ENCODE results near the gene CMBL.
"Not testable (repeated sequence)": the region's sequence is repeated elsewhere in the genome, so short reads cannot be mapped to it uniquely, and the experiment has no call there.

CMBL gene

DNA sequence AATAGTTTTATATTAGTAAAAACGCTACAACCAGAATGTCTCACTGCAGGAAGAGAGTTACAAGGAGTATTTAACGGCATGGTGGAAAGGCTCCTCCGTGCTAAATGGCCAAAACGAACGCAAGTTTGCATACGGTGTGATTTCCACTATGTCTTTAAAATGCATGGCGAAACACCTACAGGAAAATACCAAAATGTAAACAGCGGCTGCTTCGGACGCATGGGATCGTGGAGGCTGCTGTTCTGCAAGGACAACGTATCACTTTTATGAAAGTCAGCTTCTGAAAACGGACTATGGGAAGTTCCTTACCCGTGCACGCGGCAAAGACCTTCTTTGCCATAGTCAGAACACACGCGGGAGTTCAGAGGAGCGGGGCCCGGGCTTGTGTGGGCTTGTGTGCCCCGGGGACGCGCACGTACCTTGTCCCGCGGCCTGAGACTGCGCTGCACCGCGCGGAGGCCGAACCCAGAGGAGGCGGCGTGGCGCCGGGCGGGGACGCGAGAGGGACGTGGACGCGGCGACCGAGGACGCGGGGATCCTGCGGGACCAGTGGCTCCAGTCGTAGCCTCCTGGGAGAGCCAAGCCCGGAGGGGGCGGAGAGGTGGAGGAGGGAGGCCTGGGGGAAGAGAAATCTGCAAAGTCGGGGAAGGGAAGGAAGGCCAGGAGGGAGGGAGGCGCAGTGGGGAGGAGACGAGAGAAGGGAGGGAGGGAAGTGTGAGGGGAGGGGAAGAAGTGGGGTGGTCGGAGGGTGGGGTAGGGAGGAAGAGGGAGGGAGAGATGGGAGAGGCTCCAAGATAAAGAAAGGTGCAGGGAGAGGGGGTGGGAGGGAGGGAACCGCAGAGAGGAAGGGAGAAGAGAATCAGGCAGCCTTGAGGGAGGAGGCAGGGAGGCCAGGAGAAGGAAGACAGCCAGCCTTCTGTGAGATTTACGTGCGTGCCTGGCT lies at the start of gene CMBL:
Gene CMBL (minus strand): TSS at position 697 of the 943 bp plus-strand sequence. CDS start 17,140 bp downstream, outside the sequence.
- no peak for DNase-seq (ENCODE audit: low read depth, low spot score)

DNA sequence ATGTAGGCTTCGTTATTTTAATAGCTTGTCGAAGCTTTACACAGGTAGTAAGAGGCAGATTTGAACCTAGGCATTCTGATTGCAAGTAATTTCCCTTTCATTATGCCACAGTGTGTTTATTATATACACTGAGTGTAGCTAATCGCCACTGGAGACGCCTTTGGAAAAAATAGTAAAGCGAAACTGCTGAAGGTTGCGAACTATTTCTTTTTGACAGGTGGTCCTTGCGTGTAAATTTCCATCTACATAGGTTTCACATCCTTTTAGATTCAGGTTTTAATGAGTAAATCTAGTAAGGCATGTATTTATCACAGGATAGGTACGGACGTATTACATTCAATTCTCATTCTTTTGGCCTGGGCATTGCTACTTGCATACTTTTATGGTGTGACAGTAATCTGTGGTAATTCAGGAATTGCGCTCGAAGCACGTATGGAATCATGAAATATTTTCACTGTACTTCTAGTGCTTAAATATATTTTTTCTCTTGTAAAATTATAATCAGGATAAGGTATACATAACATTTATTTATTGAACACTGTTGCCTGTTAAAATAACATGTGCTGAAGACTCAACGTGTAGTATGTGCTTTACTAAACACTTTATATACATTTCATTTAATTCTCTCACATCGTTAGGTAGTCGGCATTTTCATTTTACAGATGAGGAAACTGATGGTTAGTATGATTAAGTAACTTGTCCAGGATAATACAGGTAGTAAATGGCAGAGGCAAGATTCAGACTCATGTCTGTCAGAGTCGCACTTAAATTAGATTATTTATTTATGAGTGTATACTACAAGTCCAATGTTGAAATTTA lies 47.6 kb upstream of the CMBL start:
- DNase-seq (ENCODE audit: low read depth, low spot score) = no peak

DNA sequence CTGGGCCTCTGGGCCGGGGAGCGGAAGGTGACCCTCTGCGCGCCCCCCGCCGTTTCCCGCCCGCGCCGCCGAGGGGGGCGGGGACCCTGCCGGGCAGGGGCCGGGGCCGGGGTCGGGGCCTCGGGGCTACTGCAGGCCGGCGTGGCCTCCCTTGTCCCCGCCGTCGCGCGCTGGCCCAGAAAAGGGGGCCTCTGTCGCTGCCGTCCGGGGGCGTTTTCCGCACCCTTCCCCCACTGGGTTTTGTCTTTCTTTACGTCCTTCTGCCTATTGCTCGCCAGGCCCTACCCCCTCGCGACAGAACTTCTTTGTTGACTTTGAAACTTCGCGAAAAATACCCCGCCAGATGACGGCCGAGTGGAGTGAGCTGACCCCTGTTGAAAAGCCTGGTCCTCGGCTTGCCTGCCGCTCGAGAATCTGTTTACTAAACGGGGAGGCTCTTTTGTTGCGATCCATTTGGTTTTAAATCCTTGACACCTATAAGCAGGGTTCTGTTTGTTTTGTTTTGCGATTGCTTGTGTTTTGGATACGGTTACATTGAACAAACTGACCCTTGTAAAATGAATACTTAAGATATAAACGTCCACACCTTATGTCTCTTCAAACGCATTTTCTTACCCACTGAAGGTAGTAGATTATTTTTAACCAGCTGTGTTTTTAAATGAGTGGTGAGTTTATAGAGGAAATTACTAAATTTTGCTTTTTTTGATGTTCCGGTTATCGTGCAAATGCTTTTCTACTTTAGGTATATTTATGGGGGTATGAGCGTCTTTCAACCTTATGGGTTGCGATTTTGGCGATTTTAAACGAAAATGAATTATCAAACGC lies 46.6 kb upstream of the CMBL start:
- DNase-seq (ENCODE audit: low read depth, low spot score) = no peak

DNA sequence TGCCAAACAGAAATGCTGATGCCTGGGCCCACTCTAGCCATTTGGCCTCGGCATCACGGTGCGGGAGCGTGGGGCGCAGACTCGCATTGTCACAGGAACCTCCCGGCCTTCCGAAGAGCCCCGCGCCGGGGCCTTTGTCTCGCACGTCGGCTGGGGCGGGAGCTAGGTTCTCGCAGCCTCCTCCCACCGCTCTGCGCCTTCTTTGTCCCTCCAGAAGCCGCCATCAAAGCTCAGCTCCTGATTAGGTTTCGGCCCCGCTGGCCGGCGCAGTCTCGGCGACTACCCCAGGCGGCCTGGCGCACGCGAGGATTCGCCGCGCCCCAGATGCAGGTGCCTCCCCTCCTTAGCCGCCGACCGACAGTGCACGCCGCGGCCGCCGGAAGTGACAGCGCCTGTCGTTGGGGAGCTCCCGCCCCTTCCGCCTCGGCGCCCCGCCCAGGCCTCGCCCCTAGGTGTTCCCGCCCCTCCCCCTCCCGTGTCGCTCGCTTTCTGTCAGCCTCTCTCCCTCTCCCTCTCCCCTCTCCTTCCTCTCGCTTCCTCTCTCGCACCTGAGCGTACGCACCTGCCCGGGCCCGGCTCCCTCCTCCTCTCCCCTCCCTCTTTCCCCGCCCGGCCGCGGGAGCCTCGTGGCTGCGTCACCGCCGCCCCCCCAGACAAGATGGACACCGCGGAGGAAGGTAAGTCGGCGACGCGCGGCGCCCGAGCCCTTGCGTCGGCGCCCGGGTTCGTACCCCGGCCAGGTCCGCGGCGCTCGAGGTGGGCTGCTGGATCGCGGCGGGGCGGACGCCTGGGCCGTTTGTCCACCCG lies 45.7 kb upstream of the CMBL start, which contains the start of gene MARCHF6:
Gene MARCHF6 (plus strand): TSS at position 455 of the 807 bp plus-strand sequence. CDS start 204 bp downstream, at position 659.
- DNase-seq (ENCODE audit: low read depth, low spot score) = peak; percentile 65

DNA sequence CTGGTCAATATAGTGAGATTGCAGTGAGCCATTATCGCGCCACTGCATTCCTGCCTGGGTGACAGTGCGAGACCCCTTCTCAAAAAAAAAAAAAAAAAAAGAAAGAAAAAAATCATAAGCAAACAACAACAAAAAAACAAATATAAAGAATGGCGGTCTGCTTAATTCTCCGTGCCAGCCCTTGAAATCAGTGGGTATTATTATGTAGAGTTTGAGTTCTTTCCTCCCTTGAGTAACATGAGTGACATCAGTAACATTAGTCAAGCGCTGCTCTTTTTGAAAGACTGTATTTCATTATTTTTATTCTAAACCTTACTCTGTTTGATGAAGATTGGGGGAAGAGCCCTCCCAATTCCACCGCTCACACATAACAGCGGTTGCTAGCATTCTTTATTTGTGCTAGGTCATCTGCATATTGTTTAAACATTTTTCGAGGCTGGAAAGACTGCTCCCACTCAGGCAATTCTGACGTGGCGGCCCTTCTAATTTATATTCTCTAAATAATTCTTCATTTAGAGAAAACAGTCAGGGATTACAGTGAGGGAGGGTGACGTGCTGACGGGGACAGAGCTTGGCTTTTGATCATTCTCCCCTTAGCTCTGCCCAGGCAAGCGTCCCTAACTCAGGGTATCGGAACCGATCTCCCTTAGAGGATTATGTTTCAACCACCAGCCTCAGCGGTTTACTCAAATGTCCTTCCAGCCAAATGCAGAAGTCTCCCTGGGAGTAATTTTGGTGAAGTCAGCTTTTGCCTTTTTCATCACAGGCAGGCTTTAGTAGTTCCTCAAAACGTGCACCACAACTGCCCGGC lies 44.9 kb upstream of the CMBL start:
- DNase-seq (ENCODE audit: low read depth, low spot score) = no peak

DNA sequence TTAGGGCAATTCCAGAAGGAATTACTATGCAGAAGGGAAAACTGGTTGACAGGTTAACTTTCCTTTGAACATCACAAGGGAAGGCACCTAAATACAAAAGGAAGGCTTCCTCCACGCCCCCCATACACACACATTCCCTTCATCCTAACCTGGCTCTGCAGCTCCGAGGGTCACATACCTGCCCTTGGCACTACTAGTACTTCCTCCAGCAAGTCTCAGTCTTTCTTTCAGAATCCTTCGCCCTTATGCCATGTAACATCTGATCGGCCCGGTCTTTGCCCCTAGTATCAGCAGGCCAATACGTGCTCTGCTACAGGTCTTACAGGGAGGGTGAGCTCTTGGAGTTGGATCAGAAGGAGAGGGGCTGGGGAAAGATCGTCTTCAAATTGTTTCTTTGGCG lies 44.2 kb upstream of the CMBL start:
- DNase-seq (ENCODE audit: low read depth, low spot score) = no peak

DNA sequence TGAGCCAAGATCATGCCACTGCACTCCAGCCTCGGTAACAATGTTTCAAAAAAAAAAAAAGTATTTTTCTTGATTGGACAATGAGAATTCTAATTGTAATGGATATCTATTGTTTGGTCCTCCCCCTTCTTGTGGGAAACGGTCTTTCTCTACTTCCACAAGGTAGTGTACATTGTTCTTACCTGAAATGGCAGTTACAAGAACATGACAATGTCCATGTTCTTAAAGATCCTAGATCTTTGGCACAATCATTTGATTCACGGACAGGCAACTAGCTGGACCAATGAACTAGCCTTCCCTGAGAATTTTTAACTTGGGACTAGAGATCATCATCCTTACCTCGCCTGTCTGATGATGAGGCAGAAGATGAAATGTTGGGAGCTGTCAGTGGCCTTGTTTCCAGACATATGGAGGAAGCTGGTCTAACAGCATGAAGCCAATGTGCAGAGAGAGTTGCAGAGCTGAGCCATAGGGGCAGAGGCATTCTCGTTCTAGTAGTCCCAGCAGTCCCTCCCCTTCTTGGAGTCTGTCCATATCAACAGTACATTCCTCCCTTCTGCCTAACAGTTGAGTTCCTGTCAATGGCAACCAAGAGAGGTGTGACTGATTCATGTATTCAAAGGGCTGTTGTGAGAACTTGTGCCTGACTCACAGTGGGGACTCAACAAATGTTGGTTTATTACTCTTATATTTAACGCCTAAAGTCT lies 43.6 kb upstream of the CMBL start:
- DNase-seq (ENCODE audit: low read depth, low spot score) = no peak

DNA sequence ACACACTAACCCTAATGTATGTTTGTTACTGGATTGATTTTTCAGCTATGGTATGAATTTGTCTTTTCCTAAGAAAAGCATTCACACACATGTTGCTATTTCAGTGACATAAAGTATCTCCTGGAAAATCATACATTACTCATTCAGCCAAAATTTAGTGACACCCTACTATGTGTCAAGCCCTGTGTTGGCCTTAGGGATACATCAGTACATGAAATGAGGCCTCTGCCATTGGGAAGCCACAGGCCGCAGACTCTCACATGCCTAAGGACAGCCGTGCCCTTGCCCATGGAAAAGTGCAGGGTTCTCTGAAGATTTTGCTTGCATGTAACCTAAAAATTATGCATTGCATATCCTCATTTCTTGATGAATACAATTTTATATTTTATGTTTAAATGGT lies 40.6 kb upstream of the CMBL start:
- no peak for DNase-seq (ENCODE audit: low read depth, low spot score)

DNA sequence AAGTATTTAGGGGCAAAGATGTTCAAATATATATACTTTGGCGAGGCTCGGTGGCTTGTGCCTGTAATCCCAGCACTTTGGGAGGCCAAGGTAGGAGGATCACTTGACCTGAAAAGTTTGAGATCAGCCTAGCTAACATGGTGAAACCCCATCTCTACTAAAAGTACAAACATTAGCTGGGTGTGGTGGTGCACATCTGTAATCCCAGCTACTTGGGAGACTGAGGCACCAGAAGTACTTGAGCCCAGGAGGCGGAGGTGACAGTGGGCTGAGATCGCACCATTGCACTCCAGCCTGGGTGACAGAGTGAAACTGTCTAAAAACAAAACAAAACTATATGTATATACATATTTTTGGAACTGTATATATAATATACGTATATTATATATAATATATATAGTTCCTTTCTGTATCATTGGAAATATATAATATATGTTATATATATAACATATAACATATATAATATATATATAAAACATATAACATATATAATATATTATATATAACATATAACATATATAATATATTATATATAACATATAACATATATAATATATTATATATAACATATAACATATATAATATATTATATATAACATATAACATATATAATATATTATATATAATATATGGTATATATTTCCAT lies 36.9 kb upstream of the CMBL start:
- not testable (repeated sequence) for DNase-seq (ENCODE audit: low read depth, low spot score)

DNA sequence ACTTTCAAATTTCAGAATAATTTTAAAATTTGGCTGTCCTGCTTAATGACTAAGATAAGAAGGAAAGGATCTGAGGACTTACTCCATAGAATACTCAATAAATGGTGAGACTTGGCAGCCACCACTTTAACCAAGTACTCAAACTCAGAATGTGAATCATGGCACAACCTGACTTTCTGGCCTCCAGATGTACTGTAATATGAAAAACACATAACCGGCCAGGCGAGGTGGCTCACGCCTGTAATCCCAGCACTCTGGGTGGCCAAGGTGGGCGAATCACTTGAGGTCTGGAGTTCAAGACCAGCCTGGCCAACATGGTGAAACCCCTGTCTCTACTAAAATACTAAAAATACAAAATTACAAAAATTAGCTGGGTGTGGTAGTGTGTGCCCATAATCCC lies 35.8 kb upstream of the CMBL start:
- DNase-seq (ENCODE audit: low read depth, low spot score) = no peak

DNA sequence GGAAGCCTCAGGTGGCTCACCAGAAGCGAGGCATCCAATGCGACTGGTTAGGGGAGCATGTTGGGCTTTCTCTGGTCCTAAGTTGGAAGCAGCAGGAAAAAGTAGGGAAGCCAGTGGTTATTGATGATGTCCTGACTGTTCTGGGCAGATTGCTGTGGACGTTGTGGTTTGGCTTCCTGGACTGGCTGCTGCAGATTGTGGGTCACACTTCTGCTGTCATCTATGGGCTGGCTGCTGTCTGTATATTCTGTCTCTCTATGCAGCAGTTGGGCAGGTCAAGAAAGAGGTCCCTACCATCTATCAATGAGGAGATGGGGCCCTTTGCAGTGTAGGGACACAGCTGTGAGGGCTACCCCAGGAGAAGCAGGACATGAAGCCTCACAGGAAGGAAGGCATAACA lies 32.3 kb upstream of the CMBL start:
- DNase-seq (ENCODE audit: low read depth, low spot score) = no peak

DNA sequence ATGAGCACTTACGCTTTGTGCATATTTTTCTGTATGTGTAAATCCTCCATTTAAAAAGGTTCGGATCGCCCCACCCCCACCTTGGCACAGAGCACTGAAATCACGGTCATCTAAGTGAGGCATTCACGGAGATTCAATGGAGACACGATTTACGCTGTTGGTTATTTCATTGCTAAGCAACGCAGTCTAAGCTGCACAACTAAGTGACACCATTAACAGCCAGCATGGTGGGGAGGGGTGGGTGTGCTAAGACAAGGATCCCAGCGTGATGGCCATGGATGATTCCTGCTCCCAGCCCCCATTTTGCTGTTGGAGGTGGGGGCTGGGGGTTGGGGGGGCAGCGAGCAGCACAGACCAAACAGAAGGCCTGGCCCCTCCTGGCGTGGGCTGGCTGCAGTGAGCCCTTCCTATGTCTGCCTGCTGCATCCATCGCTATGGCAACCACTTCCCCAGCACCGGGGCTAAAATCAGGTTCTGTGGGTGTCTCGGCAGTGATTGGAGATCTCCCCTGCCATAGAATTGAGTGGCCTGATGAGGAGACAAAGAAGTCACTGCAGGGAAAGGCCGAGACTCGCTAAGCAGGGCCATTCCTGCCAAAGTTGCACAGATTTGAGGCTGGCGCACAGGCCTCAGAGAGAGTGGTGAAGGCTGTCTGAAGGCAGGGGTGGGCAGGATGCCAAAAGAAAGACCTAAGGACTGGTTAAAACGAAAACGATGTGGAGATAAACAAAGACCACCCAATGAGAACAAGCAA lies 31.5 kb upstream of the CMBL start:
- DNase-seq (ENCODE audit: low read depth, low spot score) = no peak

DNA sequence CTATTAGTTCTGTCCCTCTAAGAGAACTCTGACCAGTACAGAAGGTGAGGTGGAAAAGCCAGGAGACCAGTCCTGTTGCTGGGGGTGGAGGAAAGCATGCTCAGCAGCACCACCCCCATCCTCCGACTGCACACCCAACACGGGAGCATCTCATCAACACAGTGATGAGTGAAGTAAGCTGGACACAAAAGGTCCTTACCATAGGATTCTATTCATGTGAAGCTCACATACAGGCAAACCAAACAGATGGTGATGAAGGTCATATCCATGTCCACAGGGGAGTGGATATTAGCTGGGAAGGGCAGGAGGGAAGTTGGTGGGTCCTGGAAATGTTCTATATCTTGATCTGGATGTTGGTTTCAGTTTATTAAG lies 31.0 kb upstream of the CMBL start:
- no peak for DNase-seq (ENCODE audit: low read depth, low spot score)

DNA sequence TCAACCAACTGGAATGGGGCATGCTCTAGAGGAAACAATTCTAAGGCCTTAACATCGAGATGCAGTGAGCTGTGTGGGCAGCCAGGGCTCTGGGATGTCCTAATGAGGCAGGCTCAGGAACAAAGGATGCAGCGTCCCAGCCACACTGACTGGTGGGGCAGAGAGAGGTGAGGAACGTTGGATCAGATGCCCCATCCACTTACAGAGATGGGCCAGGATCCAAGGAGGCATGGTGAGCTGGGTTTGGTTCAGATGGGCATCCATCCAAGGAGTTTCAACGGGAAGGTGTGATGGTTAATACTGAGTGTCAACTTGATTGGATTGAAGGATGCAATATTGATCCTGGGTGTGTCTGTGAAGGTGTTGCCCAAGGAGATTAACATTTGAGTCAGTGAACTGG lies 30.3 kb upstream of the CMBL start:
- no peak for DNase-seq (ENCODE audit: low read depth, low spot score)

DNA sequence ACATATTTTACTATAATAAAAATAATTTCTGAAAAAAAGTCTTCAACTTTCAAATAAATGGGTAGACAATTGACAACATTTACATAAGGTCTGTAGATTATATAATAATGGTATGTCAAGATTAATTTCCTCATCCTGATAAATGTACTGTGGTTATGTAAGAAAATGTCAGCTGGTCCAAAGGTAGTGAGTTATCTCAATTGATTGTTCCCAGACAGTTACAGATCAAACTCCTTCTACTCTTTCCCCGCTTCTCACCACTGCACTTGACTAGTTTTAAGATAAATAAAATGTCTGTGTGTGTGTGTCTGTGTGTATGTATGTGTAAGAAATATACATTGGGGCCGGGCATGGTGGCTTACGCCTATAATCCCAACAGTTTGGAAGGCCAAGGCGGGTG lies 29.4 kb upstream of the CMBL start:
- DNase-seq (ENCODE audit: low read depth, low spot score) = no peak

DNA sequence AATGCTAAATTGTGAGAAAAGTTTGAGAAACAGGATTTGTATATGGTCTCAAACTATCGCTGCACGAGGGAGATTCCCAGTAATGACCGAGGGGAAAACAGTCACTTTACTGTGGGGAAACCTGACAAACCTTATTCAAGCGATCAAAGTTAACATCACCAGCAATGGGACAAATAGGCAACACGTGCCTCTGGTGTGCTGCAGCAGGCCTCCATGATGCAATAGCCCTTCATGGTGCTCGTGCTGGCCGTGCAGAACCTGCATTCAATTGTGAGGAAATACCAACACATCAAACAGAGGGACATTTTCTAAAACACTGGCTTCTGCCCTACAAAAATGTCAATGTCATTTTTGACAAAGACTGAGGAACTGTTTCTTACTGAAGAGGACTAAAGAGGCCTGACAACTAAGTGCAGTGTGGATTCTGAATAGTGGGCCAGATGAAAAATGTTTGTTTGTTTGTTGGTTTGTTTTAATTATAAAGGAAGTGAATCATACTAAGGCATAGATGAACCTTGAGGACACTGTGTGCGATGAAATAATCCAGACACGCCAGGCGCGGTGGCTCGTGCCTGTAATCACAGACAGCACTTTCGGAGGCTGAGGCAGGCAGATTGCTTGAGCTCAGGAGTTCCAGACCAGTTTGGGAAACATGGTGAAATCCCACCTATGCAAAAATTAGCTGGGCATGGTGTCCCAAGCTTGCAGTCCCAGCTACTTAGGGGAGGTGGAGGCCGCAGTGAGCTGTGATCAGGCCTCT lies 28.2 kb upstream of the CMBL start:
- DNase-seq (ENCODE audit: low read depth, low spot score) = no peak

DNA sequence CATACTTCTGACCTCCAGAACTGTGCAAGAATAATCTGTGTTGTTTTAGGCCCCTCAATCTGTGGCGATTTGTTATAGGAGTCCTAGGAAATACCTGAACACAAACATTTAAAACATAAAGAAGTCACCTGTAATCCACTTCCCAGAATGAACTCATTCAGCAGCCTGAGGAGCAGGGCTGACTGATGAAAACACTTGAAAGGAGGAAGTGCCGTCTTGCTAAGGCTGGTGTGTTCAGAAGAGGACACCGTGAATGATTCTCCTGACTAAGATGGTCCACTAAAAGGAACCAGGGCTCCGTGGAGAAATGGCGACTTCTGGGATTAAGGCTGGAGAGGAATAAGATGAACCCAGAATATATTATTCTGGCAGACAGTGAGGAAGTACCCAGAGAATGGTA lies 27.1 kb upstream of the CMBL start:
- no peak for DNase-seq (ENCODE audit: low read depth, low spot score)

All from brain pericyte (primary cell).